NCI-H2029 treated with DMSO at 0.1 percent for 48 hours (cell line): ENCODE measurements around the gene SRSF1.
"Not testable (repeated sequence)": the region's sequence is repeated elsewhere in the genome, so short reads cannot be mapped to it uniquely, and the experiment has no call there.

Experiments
- DNase-seq: peaks from one replicate; lab custom pipeline; 2025; lab: John Stamatoyannopoulos, UW

The SRSF1 gene

GRCh38 chr17:57988301-57989250 is 18.5 kb downstream of the SRSF1 start:
- no peak for DNase-seq

- DNase-seq, result no peak
These were observed 19.3 kb downstream of the SRSF1 start, which contains the start of gene VEZF1 for GRCh38 chr17:57987581-57988300. TSS of gene VEZF1 (minus strand) at chr17:57988254. CDS start at chr17:57988111, 143 bp downstream.

GRCh38 chr17:57986841-57987580 is 20.0 kb downstream of the SRSF1 start:
- DNase-seq, result no peak

- DNase-seq, result no peak
These were observed 21.4 kb downstream of the SRSF1 start for GRCh38 chr17:57985675-57985974.

- no peak for DNase-seq
These were observed 21.9 kb downstream of the SRSF1 start for GRCh38 chr17:57984936-57985674.

GRCh38 chr17:57984261-57984890 is 22.7 kb downstream of the SRSF1 start:
- DNase-seq, result no peak

GRCh38 chr17:57983446-57983845 is 23.6 kb downstream of the SRSF1 start:
- DNase-seq, result no peak

GRCh38 chr17:57982452-57983170 is 24.4 kb downstream of the SRSF1 start:
- DNase-seq, result no peak

- no peak for DNase-seq
These were observed 26.5 kb downstream of the SRSF1 start for GRCh38 chr17:57980522-57980921.

- no peak for DNase-seq
These were observed 28.0 kb downstream of the SRSF1 start for GRCh38 chr17:57979076-57979475.

GRCh38 chr17:57976594-57976993 is 30.5 kb downstream of the SRSF1 start:
- DNase-seq, result no peak

- no peak for DNase-seq
These were observed 32.0 kb downstream of the SRSF1 start for GRCh38 chr17:57975044-57975443.

GRCh38 chr17:57974053-57974824 is 32.8 kb downstream of the SRSF1 start:
- DNase-seq, result not testable (repeated sequence)

GRCh38 chr17:57972151-57972550 is 34.9 kb downstream of the SRSF1 start:
- DNase-seq, result no peak

GRCh38 chr17:57971572-57971971 is 35.5 kb downstream of the SRSF1 start:
- no peak for DNase-seq

- no peak for DNase-seq
These were observed 36.3 kb downstream of the SRSF1 start for GRCh38 chr17:57970710-57971109.

- DNase-seq, result no peak
These were observed 38.6 kb downstream of the SRSF1 start for GRCh38 chr17:57968456-57968855.

- DNase-seq, result no peak
These were observed 40.2 kb downstream of the SRSF1 start for GRCh38 chr17:57966875-57967274.

- DNase-seq, result no peak
These were observed 40.8 kb downstream of the SRSF1 start for GRCh38 chr17:57966246-57966645.
